ENCODE data around the gene GSPT1. TPM values are rescaled to one million over a fixed set of nuclear protein-coding genes. Genes with fewer than 3 reads are reported as not detected.

The GSPT1 gene
- total and polyA plus RNA-seq, 2 donors (not counting 1 experiment from before 2014, with no cell fraction given): 20.6 to 72.6 TPM

GRCh38 chr16:11844499-11844898 is 71.3 kb downstream of the GSPT1 start:
- ATAC-seq (ENCODE audit: low read depth): no peak
- POLR2A ChIA-PET: no interaction called here

GRCh38 chr16:11843861-11844260 is 71.9 kb downstream of the GSPT1 start:
- TF ChIP-seq EZH2 (IDR thresholded peaks at IDR 0.05; ENCODE audit: borderline replicate concordance, insufficient read depth, low read depth, low read length, poor library complexity, severe bottlenecking): no peak
- no peak for TF ChIP-seq CTCF (IDR thresholded peaks at IDR 0.05)
- H3K9ac ChIP-seq (ENCODE audit: low read length): no peak overlapping the region
- H3K36me3 ChIP-seq (replicated peaks in 1 of 2; ENCODE audit: control extremely low read depth in 1 of 2, control insufficient read depth in 1 of 2, extremely low read depth in 1 of 2, insufficient read depth in 2 of 2, low read length in 1 of 2): peaks cover 0 to 87% of the 10 kb centered on the region in 2 experiments
- no peak overlapping the region for H3K4me3 ChIP-seq (ENCODE audit: control extremely low read depth in 1 of 5, extremely low read depth in 1 of 5, insufficient read depth in 1 of 5, low read depth in 2 of 5, low read length in 4 of 5)
- no peaks in the 10 kb centered on the region for H3K9me3 ChIP-seq (ENCODE audit: control extremely low read depth in 1 of 3, control insufficient read depth in 2 of 3, insufficient read depth in 1 of 3, low read length in 2 of 3)
- no peak overlapping the region for H3K27ac ChIP-seq (ENCODE audit: low read length in 2 of 2)
- CTCF ChIA-PET: no interaction called here
- H4K20me1 ChIP-seq (ENCODE audit: control insufficient read depth, insufficient read depth, low read length, poor library complexity, severe bottlenecking): peaks cover 45% of the 10 kb centered on the region
- Mint-ChIP-seq H3K4me3 (no peak overlapping the region), H3K9me3 (ENCODE audit: insufficient read depth) (no peaks in the 10 kb centered on the region), H3K4me1 (peaks cover 6% of the 10 kb centered on the region), H3K27me3 (no peaks in the 10 kb centered on the region), H3K27ac (no peak overlapping the region)
- H3K4me2 ChIP-seq (replicated peaks; ENCODE audit: low read depth, low read length, poor library complexity, severe bottlenecking): no peak overlapping the region
- POLR2A ChIA-PET: interaction anchor here (0.6 kb wide), 2 partner anchors 10 to 22 kb away, joined by 3 to 4 read pairs; no protein-coding TSS in a partner anchor
- no peaks in the 10 kb centered on the region for H3K27me3 ChIP-seq (replicated peaks in 1 of 4; ENCODE audit: control extremely low read depth in 1 of 4, control insufficient read depth in 3 of 4, insufficient read depth in 4 of 4, low read length in 3 of 4)
- ATAC-seq (ENCODE audit: low read depth): no peak
- intact Hi-C loops (cut with micrococcal nuclease): no loop called here
- no peaks in the 10 kb centered on the region for H3K4me1 ChIP-seq (ENCODE audit: control insufficient read depth in 2 of 2, insufficient read depth in 2 of 2, low read length in 2 of 2)
- no peak overlapping the region for H2AFZ ChIP-seq (ENCODE audit: insufficient read depth, low read depth, low read length, poor library complexity, severe bottlenecking)
- no peak for DNase-seq
- 97% methylated on average over 5 of the region's 5 CpGs for WGBS (ENCODE audit: insufficient coverage)
- H3K79me2 ChIP-seq (ENCODE audit: control insufficient read depth, insufficient read depth, low read length): peaks cover 48% of the 10 kb centered on the region

More at GRCh38 chr16:11844499-11844898, 71.3 kb downstream of the GSPT1 start:
- Histone ChIP-seq H3K79me2 (ENCODE audit: control insufficient read depth, insufficient read depth, low read length) (peaks cover 55% of the 10 kb centered on the region), H3K27me3 (replicated peaks in 1 of 4; ENCODE audit: control extremely low read depth in 1 of 4, control insufficient read depth in 3 of 4, insufficient read depth in 4 of 4, low read length in 3 of 4) (no peaks in the 10 kb centered on the region), H3K4me3 (ENCODE audit: control extremely low read depth in 1 of 5, extremely low read depth in 1 of 5, insufficient read depth in 1 of 5, low read depth in 2 of 5, low read length in 4 of 5) (no peak overlapping the region), H3K9me3 (ENCODE audit: control extremely low read depth in 1 of 3, control insufficient read depth in 2 of 3, insufficient read depth in 1 of 3, low read length in 2 of 3) (no peaks in the 10 kb centered on the region), H2AFZ (ENCODE audit: insufficient read depth, low read depth, low read length, poor library complexity, severe bottlenecking) (no peak overlapping the region), H3K36me3 (replicated peaks in 1 of 2; ENCODE audit: control extremely low read depth in 1 of 2, control insufficient read depth in 1 of 2, extremely low read depth in 1 of 2, insufficient read depth in 2 of 2, low read length in 1 of 2) (peaks cover 0 to 86% of the 10 kb centered on the region in 2 experiments), H4K20me1 (ENCODE audit: control insufficient read depth, insufficient read depth, low read length, poor library complexity, severe bottlenecking) (peaks cover 45% of the 10 kb centered on the region), H3K27ac (ENCODE audit: low read length in 2 of 2) (no peak overlapping the region), H3K4me2 (replicated peaks; ENCODE audit: low read depth, low read length, poor library complexity, severe bottlenecking) (no peak overlapping the region), H3K9ac (ENCODE audit: low read length) (no peak overlapping the region), H3K4me1 (ENCODE audit: control insufficient read depth in 2 of 2, insufficient read depth in 2 of 2, low read length in 2 of 2) (no peaks in the 10 kb centered on the region)
- H3K4me1 Mint-ChIP-seq: peaks cover 10% of the 10 kb centered on the region
- intact Hi-C loops (cut with micrococcal nuclease): no loop called here
- H3K27ac Mint-ChIP-seq: no peak overlapping the region
- TF ChIP-seq CTCF (IDR thresholded peaks at IDR 0.05): no peak
- no peak for TF ChIP-seq EZH2 (IDR thresholded peaks at IDR 0.05; ENCODE audit: borderline replicate concordance, insufficient read depth, low read depth, low read length, poor library complexity, severe bottlenecking)
- 100% methylated on average over 3 of the region's 4 CpGs for WGBS (ENCODE audit: insufficient coverage)
- H3K27me3 Mint-ChIP-seq: no peaks in the 10 kb centered on the region
- DNase-seq: no peak
- no peaks in the 10 kb centered on the region for H3K9me3 Mint-ChIP-seq (ENCODE audit: insufficient read depth)
- CTCF ChIA-PET: no interaction called here
- H3K4me3 Mint-ChIP-seq: no peak overlapping the region

All from B cell (primary cell).